ENCODE measurements around the gene SLC4A11. TPM values are rescaled to one million over a fixed set of nuclear protein-coding genes. Genes with fewer than 3 reads are reported as not detected.

Gene SLC4A11
- total RNA-seq, 2 experiments from 2014 or later = 0.87 to 1.1 TPM

GRCh38 chr20:3233131-3233990 lies 5.6 kb downstream of the SLC4A11 start:
- CTCF ChIA-PET = no interaction called here

GRCh38 chr20:3231889-3232588 lies 7.0 kb downstream of the SLC4A11 start:
- H3K9me3 Mint-ChIP-seq = no peaks in the 10 kb centered on the region
- peaks cover 1% of the 10 kb centered on the region for H3K36me3 Mint-ChIP-seq
- H3K4me1 Mint-ChIP-seq (ENCODE audit: low read depth) = no peaks in the 10 kb centered on the region
- no peak for DNase-seq
- ChIA-PET CTCF (interaction anchor here (0.9 kb wide), 1 partner anchor 14 kb away, joined by 4 read pairs; no protein-coding TSS in a partner anchor), POLR2A (no interaction called here)
- H3K27ac Mint-ChIP-seq = no peak overlapping the region
- intact Hi-C loops (cut with micrococcal nuclease) = no loop called here
- peaks cover 11% of the 10 kb centered on the region for H3K27me3 Mint-ChIP-seq
- no peak overlapping the region for H3K4me3 Mint-ChIP-seq

More at GRCh38 chr20:3233131-3233990, 5.6 kb downstream of the SLC4A11 start:
- intact Hi-C loops (cut with micrococcal nuclease) = no loop called here
- DNase-seq = no peak
- POLR2A ChIA-PET = no interaction called here
- Mint-ChIP-seq H3K9me3 (no peaks in the 10 kb centered on the region), H3K27me3 (peaks cover 22% of the 10 kb centered on the region), H3K36me3 (no peaks in the 10 kb centered on the region), H3K27ac (no peak overlapping the region), H3K4me3 (no peak overlapping the region), H3K4me1 (ENCODE audit: low read depth) (no peaks in the 10 kb centered on the region)

- Mint-ChIP-seq H3K27me3 (peaks cover 4% of the 10 kb centered on the region), H3K9me3 (no peaks in the 10 kb centered on the region), H3K27ac (no peak overlapping the region), H3K4me1 (ENCODE audit: low read depth) (no peaks in the 10 kb centered on the region), H3K36me3 (peaks cover 3% of the 10 kb centered on the region), H3K4me3 (no peak overlapping the region)
- CTCF ChIA-PET = no interaction called here
- POLR2A ChIA-PET = no interaction called here
- intact Hi-C loops (cut with micrococcal nuclease) = no loop called here
- no peak for DNase-seq
These were observed 7.9 kb downstream of the SLC4A11 start for GRCh38 chr20:3231116-3231515.

GRCh38 chr20:3229798-3230197 lies 9.2 kb downstream of the SLC4A11 start:
- Mint-ChIP-seq H3K4me1 (ENCODE audit: low read depth) (no peaks in the 10 kb centered on the region), H3K27me3 (no peaks in the 10 kb centered on the region), H3K27ac (no peak overlapping the region), H3K9me3 (no peaks in the 10 kb centered on the region), H3K4me3 (no peak overlapping the region), H3K36me3 (peaks cover 3% of the 10 kb centered on the region)
- intact Hi-C loops (cut with micrococcal nuclease) = no loop called here
- no peak for DNase-seq
- ChIA-PET CTCF (no interaction called here), POLR2A (no interaction called here)

- H3K27me3 Mint-ChIP-seq = no peaks in the 10 kb centered on the region
- H3K4me1 Mint-ChIP-seq (ENCODE audit: low read depth) = no peaks in the 10 kb centered on the region
- POLR2A ChIA-PET = no interaction called here
- intact Hi-C loops (cut with micrococcal nuclease) = no loop called here
- H3K9me3 Mint-ChIP-seq = no peaks in the 10 kb centered on the region
- CTCF ChIA-PET = no interaction called here
- no peak overlapping the region for H3K4me3 Mint-ChIP-seq
- DNase-seq = no peak
- peaks cover 3% of the 10 kb centered on the region for H3K36me3 Mint-ChIP-seq
- no peak overlapping the region for H3K27ac Mint-ChIP-seq
These were observed 9.8 kb downstream of the SLC4A11 start for GRCh38 chr20:3229158-3229557.

GRCh38 chr20:3228750-3229032 lies 10.3 kb downstream of the SLC4A11 start:
- intact Hi-C loops (cut with micrococcal nuclease) = no loop called here
- peaks cover 3% of the 10 kb centered on the region for H3K36me3 Mint-ChIP-seq
- no peaks in the 10 kb centered on the region for H3K4me1 Mint-ChIP-seq (ENCODE audit: low read depth)
- DNase-seq = no peak
- H3K9me3 Mint-ChIP-seq = no peaks in the 10 kb centered on the region
- H3K27ac Mint-ChIP-seq = no peak overlapping the region
- ChIA-PET POLR2A (no interaction called here), CTCF (interaction anchor here (1.9 kb wide), 1 partner anchor 11 kb away, joined by 8 read pairs; no protein-coding TSS in a partner anchor)
- H3K27me3 Mint-ChIP-seq = no peaks in the 10 kb centered on the region
- H3K4me3 Mint-ChIP-seq = no peak overlapping the region

- DNase-seq = no peak
- peaks cover 4% of the 10 kb centered on the region for H3K36me3 Mint-ChIP-seq
- no peaks in the 10 kb centered on the region for H3K4me1 Mint-ChIP-seq (ENCODE audit: low read depth)
- no peak overlapping the region for H3K4me3 Mint-ChIP-seq
- ChIA-PET POLR2A (no interaction called here), CTCF (interaction anchor here (1.9 kb wide), 1 partner anchor 10 kb away, joined by 8 read pairs; no protein-coding TSS in a partner anchor)
- H3K27me3 Mint-ChIP-seq = no peaks in the 10 kb centered on the region
- intact Hi-C loops (cut with micrococcal nuclease) = no loop called here
- no peaks in the 10 kb centered on the region for H3K9me3 Mint-ChIP-seq
- no peak overlapping the region for H3K27ac Mint-ChIP-seq
These were observed 10.8 kb downstream of the SLC4A11 start for GRCh38 chr20:3227936-3228749.

GRCh38 chr20:3227506-3227905 lies 11.5 kb downstream of the SLC4A11 start:
- H3K27ac Mint-ChIP-seq = no peak overlapping the region
- POLR2A ChIA-PET = no interaction called here

GRCh38 chr20:3226864-3227263 lies 12.1 kb downstream of the SLC4A11 start:
- no peak overlapping the region for H3K4me3 Mint-ChIP-seq
- H3K4me1 Mint-ChIP-seq (ENCODE audit: low read depth) = peaks cover 7% of the 10 kb centered on the region
- ChIA-PET CTCF (interaction anchor here (1.9 kb wide), 1 partner anchor 9 kb away, joined by 8 read pairs; no protein-coding TSS in a partner anchor), POLR2A (no interaction called here)
- intact Hi-C loops (cut with micrococcal nuclease) = no loop called here
- peaks cover 4% of the 10 kb centered on the region for H3K36me3 Mint-ChIP-seq
- no peaks in the 10 kb centered on the region for H3K27me3 Mint-ChIP-seq
- no peak overlapping the region for H3K27ac Mint-ChIP-seq
- H3K9me3 Mint-ChIP-seq = no peaks in the 10 kb centered on the region
- no peak for DNase-seq

More at GRCh38 chr20:3227506-3227905, 11.5 kb downstream of the SLC4A11 start:
- Mint-ChIP-seq H3K27me3 (no peaks in the 10 kb centered on the region), H3K4me1 (ENCODE audit: low read depth) (peaks cover 6% of the 10 kb centered on the region), H3K4me3 (no peak overlapping the region), H3K36me3 (peaks cover 4% of the 10 kb centered on the region), H3K9me3 (no peaks in the 10 kb centered on the region)
- CTCF ChIA-PET = interaction anchor here (1.9 kb wide), 1 partner anchor 9 kb away, joined by 8 read pairs; no protein-coding TSS in a partner anchor
- intact Hi-C loops (cut with micrococcal nuclease) = no loop called here
- DNase-seq = no peak

- H3K36me3 Mint-ChIP-seq = peaks cover 8% of the 10 kb centered on the region
- H3K9me3 Mint-ChIP-seq = no peaks in the 10 kb centered on the region
- ChIA-PET CTCF (no interaction called here), POLR2A (no interaction called here)
- intact Hi-C loops (cut with micrococcal nuclease) = no loop called here
- no peak for DNase-seq
- no peak overlapping the region for H3K4me3 Mint-ChIP-seq
- H3K4me1 Mint-ChIP-seq (ENCODE audit: low read depth) = peaks cover 7% of the 10 kb centered on the region
- no peak overlapping the region for H3K27ac Mint-ChIP-seq
- no peaks in the 10 kb centered on the region for H3K27me3 Mint-ChIP-seq
These were observed 12.9 kb downstream of the SLC4A11 start for GRCh38 chr20:3226093-3226492.

GRCh38 chr20:3224681-3225421 lies 14.1 kb downstream of the SLC4A11 start:
- peaks cover 7% of the 10 kb centered on the region for H3K4me1 Mint-ChIP-seq (ENCODE audit: low read depth)
- POLR2A ChIA-PET = no interaction called here
- CTCF ChIA-PET = no interaction called here
- intact Hi-C loops (cut with micrococcal nuclease) = no loop called here
- no peak overlapping the region for H3K27ac Mint-ChIP-seq
- DNase-seq = no peak
- H3K4me3 Mint-ChIP-seq = no peak overlapping the region
- no peaks in the 10 kb centered on the region for H3K27me3 Mint-ChIP-seq
- peaks cover 16% of the 10 kb centered on the region for H3K36me3 Mint-ChIP-seq
- H3K9me3 Mint-ChIP-seq = no peaks in the 10 kb centered on the region

All from activated CD4-positive, alpha-beta memory T cell treated with anti-CD3 and anti-CD28 coated beads for 36 hours (primary cell).